Measurements from ENCODE around the gene ACTG2. TPM values are rescaled to one million over a fixed set of nuclear protein-coding genes. Genes with fewer than 3 reads are reported as not detected.
"Not testable (repeated sequence)": the region's sequence is repeated elsewhere in the genome, so short reads cannot be mapped to it uniquely, and the experiment has no call there.

The ACTG2 gene
- total RNA-seq = 0.32 TPM
- long read RNA-seq, partial matches to known transcripts = 0 of 2 reads
- long read RNA-seq, other reads (novel, unspliced or antisense) = 0 of 2 reads

- ATAC-seq = no peak
- DNase-seq = no peak
- intact Hi-C loops (cut with micrococcal nuclease) = no loop called here
Measured at GRCh38 chr2:73892631-73893329, at the start of gene ACTG2. TSS of gene ACTG2 (plus strand) at chr2:73893008. CDS start at chr2:73901312, 8,304 bp downstream.

DNA sequence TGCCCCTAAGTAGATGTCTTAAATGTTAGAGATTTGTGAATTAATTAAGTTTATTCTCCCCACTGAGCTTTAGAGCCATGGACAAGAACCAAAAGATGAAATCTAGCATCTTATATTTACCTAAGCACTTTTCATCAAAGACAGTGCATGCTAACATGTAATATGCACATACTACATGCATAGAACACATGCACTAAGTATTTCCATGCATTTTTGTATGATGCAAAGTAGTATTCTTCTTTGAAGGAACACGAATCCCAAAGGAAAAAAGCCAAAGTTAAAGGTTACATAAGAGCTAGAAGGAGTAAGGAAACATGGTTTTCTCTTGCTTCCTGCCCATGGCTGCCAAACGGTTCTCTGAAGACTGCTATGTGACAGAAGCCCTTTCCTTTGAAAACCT, 48.7 kb upstream of the ACTG2 start:
- DNase-seq = no peak
- intact Hi-C loops (cut with micrococcal nuclease) = no loop called here
- ATAC-seq = no peak

DNA sequence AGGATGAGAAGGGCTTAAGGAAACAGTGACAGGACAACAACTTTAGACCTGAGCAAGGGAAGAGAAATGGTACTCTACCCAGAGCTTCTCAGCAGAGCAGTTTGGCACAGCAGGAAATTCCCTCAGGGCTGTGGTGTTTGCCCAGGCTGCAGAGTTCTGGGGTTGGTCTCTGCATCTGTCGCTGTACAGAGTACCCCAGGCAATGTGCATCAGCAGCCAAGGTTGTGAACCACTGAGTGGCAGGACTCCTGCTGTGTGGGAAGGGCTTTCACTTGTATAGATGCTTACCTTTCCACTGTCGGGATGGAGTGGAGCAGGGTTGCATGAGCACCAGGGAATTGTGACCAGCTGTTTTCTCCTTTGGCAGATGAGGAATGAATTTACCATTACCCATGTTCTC, 42.8 kb upstream of the ACTG2 start:
- intact Hi-C loops (cut with micrococcal nuclease) = no loop called here
- no peak for ATAC-seq
- no peak for DNase-seq

DNA sequence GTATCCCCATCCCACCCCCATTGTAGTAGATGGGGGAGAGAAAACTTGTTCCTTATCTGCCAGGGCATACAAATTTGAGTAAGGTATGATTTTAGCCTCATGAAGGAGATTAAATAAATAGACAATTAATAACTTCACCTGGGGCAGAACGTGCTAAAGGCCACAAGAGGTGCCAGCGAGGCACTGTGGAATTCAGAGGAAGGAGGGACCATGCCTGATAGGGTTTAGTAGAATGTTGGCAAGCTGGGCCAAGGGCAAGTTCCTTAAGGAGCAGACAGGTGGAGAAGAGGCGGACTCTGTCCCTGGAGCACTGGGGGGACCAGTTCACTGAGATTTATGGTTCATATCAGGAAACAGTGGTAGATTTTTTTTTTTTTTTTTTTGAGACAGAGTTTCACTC, 41.5 kb upstream of the ACTG2 start:
- no peak for ATAC-seq
- no peak for DNase-seq
- intact Hi-C loops (cut with micrococcal nuclease) = no loop called here

DNA sequence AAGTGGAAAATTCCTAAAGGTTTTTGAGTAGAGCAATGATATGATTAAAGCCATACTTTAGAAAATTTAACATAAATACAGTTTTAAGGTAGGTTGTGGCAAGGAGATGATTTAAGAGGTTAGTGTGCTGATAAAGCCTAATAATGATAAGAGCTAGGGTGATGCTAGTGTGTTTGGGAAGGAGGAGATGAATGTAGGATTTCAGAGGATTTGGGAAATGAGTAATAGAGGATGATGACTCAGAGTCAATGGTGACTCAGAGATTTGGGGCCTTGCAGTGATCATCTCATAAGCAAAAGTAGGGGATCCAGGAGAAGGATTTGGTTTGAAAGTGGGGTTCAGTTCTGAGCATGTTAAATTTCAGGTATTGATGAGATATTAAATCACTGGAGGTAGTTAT, 40.8 kb upstream of the ACTG2 start:
- DNase-seq = no peak
- no peak for ATAC-seq
- intact Hi-C loops (cut with micrococcal nuclease) = no loop called here

- intact Hi-C loops (cut with micrococcal nuclease) = no loop called here
- no peak for ATAC-seq
- DNase-seq = no peak
Measured at GRCh38 chr2:73855526-73855925, 37.3 kb upstream of the ACTG2 start.

DNA sequence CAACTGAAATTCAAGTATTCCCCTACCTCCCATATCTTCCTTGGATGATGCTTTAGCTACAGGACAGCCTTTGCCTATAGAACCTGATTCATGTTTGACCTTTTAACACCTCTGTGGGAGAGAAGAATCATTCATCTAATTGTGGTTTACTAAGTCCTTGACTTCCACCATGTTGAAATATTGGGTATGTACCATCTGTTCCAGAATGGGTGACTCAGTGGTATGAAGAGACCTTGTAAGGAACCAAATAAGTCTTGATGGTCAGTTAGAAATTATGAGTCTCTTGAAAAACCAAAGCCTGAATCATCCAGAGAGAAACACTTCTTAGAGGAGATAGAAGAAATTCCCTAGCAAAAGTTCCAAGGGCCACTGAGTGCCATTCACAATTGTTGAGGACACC, 36.6 kb upstream of the ACTG2 start:
- ATAC-seq (no peak), DNase-seq (no peak)
- intact Hi-C loops (cut with micrococcal nuclease) = no loop called here

- DNase-seq (no peak), ATAC-seq (no peak)
- intact Hi-C loops (cut with micrococcal nuclease) = no loop called here
Measured at GRCh38 chr2:73859721-73860586, 32.9 kb upstream of the ACTG2 start.

DNA sequence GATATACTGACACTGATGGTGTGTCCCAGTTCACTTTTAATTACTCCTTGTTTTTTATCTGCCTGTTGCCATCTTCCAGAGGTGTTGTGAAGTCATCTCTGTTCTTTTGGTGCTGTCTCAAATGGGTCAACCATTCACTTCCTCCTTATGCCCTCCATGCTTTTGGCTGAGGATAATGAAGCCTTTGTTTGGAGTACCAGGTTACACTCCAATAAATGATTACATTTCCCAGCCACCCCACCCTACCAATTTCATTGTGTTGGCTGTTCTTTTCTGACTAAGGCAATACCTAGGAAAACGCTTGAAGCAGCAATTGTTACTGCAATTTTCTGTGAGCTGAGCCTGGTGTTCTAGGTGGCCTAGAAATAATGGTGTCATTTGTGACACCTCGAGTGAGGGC, 29.8 kb upstream of the ACTG2 start:
- ATAC-seq (no peak), DNase-seq (no peak)
- intact Hi-C loops (cut with micrococcal nuclease) = no loop called here

DNA sequence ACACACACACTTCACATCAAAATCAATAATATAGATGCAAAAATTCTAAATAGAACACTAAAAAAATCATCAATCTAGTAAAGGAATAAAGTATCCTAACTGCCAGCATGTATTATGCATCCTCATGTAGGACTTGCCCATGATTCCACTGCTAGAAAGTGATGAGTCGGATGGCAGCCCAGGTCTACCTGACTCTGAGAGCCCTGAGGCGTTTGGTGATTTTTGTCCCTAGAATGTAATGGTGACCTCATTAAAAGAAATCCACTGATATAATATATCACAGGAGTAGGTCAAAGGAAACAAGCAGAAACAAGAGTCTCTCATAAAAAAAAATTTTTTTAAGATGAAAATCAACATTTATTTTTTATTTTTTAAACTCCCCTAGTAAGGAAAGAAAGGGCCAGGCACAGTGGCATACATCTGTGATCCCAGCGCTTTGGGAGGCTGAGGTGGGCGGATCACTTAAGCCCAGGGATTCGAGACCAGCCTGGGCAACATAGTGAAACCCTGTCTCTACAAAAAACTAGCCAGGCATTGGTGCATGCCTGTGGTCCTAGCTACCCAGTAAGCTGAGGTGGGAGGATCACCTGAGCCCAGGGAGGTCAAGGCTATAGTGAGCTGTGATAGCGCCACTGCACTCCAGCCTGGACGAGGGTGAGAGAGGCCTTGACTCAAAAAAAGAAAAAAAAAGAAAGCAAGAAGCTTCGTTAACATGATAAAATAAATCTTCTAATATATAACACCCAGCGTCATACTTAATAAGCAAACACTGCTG, 24.4 kb upstream of the ACTG2 start:
- intact Hi-C loops (cut with micrococcal nuclease) = no loop called here
- no peak for ATAC-seq
- DNase-seq = no peak

GRCh38 chr2:73870084-73870483, 22.7 kb upstream of the ACTG2 start:
- ATAC-seq (peak; percentile 98), DNase-seq (peak; percentile 37)
- intact Hi-C loops (cut with micrococcal nuclease) = no loop called here

- DNase-seq = no peak
- intact Hi-C loops (cut with micrococcal nuclease) = no loop called here
- peak; percentile 50 for ATAC-seq
Measured at GRCh38 chr2:73877071-73877802, 15.6 kb upstream of the ACTG2 start.

DNA sequence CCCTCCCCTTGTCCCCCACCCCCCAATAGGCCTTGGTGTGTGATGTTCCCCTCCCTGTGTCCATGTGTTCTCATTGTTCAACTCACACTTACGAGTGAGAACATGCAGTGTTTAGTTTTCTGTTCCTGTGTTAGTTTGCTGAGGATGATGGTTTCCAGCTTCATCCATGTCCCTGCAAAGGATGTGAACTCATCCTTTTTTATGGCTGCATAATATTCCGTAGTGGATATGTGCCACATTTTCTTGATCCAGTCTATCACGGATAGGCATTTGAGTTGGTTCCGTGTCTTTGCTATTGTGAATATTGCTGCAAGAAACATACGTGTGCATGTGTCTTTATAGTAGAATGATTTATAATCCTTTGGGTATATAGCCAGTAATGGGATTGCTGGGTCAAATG, 14.8 kb upstream of the ACTG2 start:
- DNase-seq; intact Hi-C loops (cut with micrococcal nuclease); ATAC-seq: not testable (repeated sequence)

DNA sequence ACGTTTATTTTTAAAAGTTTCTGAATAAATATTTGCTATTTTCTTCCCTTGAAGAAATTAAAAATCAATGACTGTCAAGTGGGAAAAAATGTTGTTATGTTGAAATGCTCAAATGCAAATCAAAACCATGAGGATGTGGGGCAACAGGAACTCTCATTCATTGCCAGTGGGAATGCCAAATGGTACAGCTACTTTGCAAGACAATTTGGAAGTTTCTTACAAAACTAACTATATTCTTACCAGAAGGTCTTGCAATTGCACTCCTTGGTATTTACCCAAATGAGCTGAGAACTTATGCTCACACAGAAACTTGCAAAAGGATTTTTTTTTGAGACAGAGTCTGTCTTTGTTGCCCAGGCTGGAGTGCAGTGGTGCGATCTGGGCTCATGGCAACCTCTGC, 7.4 kb upstream of the ACTG2 start:
- no peak for DNase-seq
- ATAC-seq = no peak

GRCh38 chr2:73886357-73886756, 6.5 kb upstream of the ACTG2 start:
- no peak for DNase-seq
- intact Hi-C loops (cut with micrococcal nuclease) = no loop called here
- ATAC-seq = no peak

More for the DNA sequence above, 7.4 kb upstream of the ACTG2 start:
- intact Hi-C loops (cut with micrococcal nuclease) = no loop called here

DNA sequence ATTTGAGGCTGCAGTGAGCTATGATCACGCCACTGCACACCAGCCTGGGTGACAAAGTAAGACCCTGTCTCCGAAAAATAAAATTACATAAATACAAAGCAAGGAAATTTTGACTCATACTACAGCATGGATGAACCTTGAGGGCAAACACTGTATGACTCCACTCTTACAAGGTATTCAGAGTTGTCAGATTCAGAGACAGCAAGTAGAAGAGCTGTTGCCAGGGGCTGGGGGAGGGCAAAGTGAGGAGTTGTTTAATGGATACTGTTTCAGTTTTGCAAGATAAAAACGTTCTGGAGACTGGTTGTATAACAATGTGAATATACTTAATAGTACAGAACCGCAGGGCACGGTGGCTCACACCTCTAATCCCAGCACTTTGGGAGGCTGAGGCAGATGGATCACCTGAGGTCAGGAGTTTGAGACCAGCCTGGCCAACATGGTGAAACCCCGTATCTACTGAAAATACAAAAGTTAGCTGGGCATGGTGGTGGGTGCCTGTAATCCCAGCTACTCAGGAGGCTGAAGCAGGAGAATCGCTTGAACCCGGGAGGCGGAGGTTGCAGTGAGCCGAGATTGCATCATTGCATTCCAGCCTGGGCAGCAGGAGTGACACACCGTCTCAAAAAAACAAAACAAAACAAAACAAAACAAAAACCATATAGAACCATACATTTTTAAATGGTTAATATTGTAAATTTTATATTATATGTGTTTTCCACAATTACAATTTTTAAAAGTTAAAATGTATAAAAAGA, 5.0 kb upstream of the ACTG2 start:
- DNase-seq; ATAC-seq; intact Hi-C loops (cut with micrococcal nuclease): not testable (repeated sequence)

DNA sequence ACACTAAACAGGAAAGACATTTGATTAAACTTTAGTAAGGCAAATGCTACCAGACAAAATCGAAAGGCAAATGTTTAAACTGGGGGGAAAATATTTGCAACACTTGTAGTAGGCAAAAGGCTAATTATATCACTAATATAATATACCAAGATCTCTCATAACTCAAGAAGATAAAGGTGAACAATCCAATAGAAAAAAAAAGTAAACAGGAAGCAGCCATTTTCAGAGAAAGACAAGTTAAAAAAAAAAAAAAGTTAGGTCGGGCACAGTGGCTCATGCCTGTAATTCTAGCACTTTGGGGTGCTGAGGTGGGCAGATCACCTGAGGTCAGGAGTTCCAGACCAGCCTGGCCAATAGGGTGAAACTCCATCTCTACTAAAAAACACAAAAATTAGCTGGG, 4.4 kb upstream of the ACTG2 start:
- no peak for ATAC-seq
- DNase-seq = no peak
- intact Hi-C loops (cut with micrococcal nuclease) = no loop called here

- no peak for ATAC-seq
- intact Hi-C loops (cut with micrococcal nuclease) = no loop called here
Measured at GRCh38 chr2:73889206-73889605, 3.6 kb upstream of the ACTG2 start.

More at GRCh38 chr2:73889206-73889605, 3.6 kb upstream of the ACTG2 start:
- no peak for DNase-seq
